A673 (cell line): ENCODE results near the gene LARP4B.

Experiments
- EZH2 ChIP-seq: fragments of 200-600 bp; sonication (generic); IDR thresholded peaks from 2 replicates; pipeline ENCODE4 v1.6.1; 2017; ENCODE audit warnings: borderline replicate concordance, low read depth, mild to moderate bottlenecking, mixed read lengths, antibody characterized with exemption, low read length; ENCODE audit not compliant: poor library complexity, severe bottlenecking
- TF ChIP-seq, protein P1 (sequence below): fragments of 300-800, 200-600 bp; sonication (generic); conservative IDR thresholded peaks from 2 replicates; pipeline ENCODE4 v1.5.1; 2017; ENCODE audit warnings: low read depth, mild to moderate bottlenecking, antibody characterized with exemption, low read length, moderate library complexity, mixed read lengths

DNA sequence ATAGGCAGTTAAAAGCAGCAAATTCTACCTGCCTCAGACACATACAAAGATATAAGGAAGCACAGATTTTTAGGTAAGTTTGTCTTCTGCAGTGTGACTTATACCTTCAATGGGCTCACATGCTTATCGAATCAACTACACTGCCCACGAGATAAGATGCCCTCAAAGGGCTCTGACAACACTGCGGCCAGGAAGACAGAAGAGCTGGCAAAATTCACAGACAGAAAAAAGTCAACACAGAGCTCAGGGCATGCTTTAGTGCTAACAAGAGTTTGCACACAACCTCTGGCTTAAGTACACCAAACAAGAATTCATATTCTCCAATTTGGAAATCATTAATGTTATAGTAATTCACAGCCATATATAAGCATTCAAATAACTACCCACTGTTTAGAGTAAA, 62.3 kb downstream of the LARP4B start:
- TF ChIP-seq, protein P1, sequence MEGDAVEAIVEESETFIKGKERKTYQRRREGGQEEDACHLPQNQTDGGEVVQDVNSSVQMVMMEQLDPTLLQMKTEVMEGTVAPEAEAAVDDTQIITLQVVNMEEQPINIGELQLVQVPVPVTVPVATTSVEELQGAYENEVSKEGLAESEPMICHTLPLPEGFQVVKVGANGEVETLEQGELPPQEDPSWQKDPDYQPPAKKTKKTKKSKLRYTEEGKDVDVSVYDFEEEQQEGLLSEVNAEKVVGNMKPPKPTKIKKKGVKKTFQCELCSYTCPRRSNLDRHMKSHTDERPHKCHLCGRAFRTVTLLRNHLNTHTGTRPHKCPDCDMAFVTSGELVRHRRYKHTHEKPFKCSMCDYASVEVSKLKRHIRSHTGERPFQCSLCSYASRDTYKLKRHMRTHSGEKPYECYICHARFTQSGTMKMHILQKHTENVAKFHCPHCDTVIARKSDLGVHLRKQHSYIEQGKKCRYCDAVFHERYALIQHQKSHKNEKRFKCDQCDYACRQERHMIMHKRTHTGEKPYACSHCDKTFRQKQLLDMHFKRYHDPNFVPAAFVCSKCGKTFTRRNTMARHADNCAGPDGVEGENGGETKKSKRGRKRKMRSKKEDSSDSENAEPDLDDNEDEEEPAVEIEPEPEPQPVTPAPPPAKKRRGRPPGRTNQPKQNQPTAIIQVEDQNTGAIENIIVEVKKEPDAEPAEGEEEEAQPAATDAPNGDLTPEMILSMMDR, result no peak
- TF ChIP-seq EZH2, result no peak
